ENCODE measurements around the gene MED14.
"Not testable (repeated sequence)": the region's sequence is repeated elsewhere in the genome, so short reads cannot be mapped to it uniquely, and the experiment has no call there.

Gene MED14

DNA sequence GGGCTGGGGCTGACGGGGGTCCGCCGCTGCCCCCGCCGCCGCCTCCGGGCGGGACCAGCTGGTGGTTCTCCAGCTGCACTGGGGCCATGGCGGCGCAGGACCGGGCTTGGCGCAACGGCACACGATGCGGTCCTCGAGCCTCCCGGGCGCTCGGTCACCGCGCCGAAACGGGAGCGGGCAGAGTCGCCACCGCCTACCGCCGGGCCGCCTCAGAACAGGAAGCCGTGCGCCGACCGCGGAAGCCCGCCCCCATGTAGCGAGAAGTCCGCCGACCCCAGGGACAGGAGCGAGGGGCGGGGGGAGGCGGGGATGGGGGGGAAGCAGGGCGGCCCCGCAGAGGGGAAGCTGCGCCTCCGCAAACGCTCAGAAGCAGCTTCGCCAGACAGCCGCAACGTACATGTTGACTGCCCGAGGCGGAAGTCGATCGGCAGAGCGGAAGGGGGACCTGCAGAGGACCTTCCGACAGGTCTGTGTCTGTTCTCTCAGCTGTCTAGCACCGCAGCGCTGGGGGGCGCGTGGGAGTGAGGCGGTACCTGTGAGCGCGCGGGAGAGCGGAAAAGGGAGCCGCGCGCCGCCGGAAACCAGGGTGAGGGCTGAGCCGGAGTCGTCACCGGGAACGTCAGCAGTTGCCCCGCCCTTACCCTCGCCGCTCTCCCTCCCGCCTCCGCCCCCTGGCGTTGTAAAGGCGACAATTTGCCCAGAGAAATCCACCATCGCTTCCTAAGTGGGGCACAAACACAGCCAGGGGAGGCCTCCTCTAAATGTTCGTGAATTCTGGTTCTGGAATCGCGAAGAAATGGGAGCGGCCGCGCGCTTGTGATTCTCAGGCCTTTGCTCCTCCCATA is at the start of gene MED14:
TSS of gene MED14 (minus strand) at position 218 of the 845 bp plus-strand sequence. CDS start at position 88, 130 bp downstream.
- peak; percentile 63 to 70 for DNase-seq

- no peak for DNase-seq
Observed at GRCh38 chrX:40784516-40785151, 49.3 kb upstream of the MED14 start.

DNA sequence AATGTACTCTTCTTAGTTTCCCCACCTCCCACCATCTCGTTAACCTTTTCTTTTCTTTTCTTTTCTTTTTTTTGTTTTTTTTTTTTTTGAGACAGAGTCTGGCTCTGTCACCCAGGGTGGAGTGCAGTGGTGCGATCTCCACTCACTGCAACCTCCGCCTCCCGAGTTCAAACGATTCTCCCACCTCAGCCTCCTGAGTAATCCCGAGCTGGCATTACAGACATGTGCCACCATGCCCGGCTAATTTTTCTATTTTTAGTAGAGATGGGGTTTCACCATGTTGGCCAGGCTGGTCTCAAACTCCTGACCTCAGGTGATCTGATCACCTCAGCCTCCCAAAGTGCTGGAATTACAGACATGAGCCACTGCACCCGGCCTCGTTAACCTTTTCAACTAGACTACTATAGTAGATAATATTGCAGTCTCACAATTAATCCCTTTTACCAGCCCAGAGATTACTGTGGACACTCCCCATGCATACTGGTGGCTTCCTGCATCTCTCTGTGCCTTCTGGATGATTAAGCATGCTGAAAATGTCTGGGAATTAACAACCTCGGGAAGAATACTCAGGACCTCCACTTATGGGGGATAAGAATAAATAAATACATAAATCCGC is 47.4 kb upstream of the MED14 start:
- not testable (repeated sequence) for DNase-seq

DNA sequence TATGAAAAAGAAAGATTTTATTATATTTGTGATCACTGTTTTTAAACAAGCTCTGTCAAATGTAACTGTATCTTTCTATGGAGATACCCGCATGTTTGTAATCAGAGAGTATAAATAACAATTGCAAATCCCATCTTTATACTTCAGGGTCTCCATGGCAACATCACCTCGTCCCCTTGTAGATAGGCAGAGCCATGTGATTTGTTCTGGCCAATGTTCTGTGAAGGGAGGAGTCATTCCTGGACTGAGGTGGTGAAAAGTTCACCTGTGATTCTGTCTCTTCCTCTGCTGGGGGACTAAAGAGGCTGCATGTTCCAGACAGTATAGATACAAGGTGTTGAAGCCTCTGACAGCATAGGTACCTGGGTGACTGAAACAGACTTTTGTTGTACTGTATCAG is 45.6 kb upstream of the MED14 start:
- no peak for DNase-seq

GRCh38 chrX:40780082-40780481 is 44.7 kb upstream of the MED14 start:
- DNase-seq, result no peak

- DNase-seq, result no peak
Observed at GRCh38 chrX:40778861-40779575, 43.7 kb upstream of the MED14 start.

- DNase-seq, result no peak
Observed at GRCh38 chrX:40773809-40774208, 38.5 kb upstream of the MED14 start.

DNA sequence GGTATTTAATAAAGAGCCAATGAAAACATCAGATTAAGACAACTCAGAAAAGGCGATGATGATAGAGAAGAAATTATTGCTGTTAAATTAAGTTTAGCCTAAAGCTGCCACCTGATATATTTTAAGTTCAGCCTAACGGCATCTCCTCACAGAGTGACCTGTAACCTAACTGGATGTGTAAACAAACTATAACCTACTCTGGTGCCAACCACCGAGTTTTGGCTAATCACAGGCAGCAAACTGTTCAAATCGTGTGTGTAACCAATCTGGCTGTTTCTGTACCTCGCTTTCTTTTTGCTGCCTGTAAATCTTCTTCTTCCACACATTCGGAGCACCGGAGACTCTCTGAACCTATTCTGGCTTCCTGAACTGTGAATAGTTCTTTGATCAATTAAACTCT is 37.8 kb upstream of the MED14 start:
- no peak for DNase-seq

DNA sequence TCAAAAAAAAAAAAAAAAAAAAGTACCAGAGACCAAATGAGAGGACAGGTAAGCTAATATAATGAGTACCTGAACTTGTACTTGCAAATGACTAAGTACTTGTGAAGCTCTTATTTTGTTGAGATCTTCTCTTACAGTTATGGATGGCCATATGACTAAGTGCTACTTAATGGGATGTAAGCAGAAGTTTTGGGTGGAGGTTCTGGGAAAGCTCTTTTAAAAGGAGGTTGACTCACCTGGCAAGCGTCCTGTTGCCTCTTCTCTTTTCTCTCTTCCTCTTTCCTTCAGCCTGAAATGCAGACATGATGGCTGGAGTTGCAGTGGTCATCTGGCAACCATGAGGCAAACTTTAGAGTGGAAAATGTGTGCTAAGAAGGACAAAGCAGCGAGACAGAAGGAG is 36.9 kb upstream of the MED14 start:
- DNase-seq, result no peak

DNA sequence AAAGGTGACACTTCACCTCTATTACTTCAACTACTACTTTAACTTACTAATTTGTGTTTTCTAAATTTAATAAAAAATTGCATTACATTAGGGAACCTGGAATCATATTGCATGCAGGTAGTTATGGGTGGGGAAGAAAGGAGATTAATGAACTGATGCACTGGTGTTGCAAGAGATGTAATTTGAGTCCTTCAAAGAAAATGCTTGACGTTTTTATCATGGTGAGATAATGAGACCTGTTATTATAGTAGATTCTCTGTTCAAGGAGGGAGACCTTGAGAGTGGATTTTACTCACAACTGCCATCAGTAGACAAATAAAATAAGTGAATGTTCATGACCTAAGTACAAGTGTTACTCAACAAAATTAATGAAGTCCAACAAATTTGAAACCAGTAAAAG is 26.4 kb upstream of the MED14 start:
- no peak for DNase-seq

- DNase-seq, result no peak
Observed at GRCh38 chrX:40759374-40759773, 24.0 kb upstream of the MED14 start.

DNA sequence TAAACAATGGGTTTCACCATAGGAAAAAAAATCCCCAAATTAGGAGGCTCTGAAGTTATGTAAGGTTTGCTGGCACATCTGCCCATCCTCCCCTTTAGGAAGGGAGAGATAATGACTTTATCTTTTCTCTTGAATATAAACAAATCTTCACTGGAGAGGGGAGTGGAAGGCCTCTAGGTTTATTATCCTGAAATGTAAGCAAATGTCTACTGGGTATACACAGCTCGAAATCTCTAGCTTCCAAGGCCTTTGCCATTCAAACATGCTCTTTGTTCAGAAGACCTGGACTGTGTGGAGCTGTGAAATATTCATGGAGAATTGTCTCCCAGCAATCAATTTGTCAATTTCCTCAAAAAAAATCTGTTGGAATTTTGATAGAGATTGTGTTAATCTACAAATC is 21.7 kb upstream of the MED14 start:
- no peak for DNase-seq

DNA sequence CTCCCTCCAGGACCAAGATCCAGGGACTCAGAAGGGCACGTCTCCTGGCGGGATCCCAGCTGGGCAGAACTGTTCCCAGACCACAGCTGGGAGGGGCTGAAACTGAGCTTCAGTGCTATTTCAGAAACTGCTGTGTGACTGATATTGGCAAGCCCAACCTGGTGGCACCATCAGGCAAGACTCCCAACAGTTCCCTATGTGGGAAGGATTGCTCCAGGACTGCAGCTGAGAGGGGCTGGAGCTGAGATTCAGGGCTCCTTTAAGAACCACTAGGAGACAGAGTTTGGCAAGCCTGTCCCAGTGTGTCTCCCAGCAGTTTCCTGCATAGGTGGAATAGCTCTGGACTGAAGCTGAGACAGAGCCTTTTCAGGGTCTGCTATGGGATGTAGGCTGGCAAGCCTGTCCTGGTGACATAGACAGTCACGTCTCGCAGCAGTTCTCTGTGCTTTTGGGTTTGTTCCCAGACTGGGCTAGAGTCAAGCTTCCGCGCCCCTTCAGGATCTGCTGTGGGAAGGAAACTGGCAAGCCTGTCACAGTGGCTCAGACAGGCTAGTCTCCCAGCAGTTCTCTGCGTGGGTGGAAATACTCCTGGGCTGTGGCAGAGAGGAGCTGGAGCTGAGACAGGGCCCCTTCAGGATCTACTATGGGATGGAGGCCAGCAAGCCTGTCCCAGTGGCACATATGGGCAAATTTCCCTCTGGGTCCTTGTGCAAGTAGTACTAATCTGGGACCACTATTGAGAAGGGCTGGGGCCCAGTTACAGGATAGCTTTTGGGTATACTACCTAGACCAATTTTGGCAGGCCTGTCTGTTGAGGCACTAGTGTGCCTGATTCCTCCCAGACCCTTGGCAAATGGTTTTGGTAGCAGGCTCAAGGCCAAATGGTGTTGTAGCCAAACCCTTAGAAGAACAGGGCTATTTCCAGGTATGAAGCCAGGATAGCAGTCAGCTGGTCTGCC is 20.2 kb upstream of the MED14 start:
- DNase-seq, result no peak

- DNase-seq, result no peak
Observed at GRCh38 chrX:40749681-40750494, 14.5 kb upstream of the MED14 start.

DNA sequence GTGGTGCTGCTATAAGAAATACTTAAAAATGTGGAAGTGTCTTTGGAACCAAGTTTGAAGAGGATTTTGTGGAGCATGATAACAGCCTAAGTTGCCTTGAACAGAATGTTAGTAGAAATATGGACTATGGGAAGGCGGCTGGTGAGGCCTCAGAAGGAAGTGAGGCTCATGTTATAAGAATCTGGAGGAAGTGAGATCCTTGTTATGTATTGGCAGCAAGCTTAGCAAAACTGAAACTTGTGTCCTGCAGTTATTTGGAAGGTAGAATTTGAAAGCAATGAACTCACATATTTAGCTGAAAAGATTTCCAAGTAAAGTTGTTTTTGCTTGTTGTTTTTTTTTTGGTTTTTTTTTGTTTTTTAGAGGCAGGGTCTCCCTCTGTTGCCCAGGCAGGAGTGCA is 13.6 kb upstream of the MED14 start:
- no peak for DNase-seq

GRCh38 chrX:40746521-40746920 is 11.2 kb upstream of the MED14 start:
- DNase-seq, result no peak

GRCh38 chrX:40736170-40736505 is 796 bp upstream of the MED14 start:
- DNase-seq, result peak in 1 of 2 experiments; percentile 49

DNA sequence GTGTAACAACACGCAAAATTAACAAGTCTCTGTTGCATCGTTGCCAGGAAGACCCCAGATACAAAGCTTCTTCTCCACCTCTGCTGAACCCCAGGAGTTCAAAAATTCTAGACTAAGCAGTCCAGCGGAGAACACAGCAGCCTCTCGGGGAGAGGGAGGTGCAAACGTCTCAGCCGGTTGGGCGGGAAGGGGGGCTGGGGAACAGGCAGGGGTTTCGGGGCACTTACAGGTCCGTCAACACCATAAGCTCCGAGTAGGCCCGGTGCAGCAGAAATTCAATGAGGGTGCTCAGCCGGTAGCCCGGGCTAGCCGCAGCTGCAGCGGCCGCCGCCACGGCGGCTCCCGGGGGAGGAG is 394 bp downstream of the MED14 start:
- DNase-seq, result no peak

DNA sequence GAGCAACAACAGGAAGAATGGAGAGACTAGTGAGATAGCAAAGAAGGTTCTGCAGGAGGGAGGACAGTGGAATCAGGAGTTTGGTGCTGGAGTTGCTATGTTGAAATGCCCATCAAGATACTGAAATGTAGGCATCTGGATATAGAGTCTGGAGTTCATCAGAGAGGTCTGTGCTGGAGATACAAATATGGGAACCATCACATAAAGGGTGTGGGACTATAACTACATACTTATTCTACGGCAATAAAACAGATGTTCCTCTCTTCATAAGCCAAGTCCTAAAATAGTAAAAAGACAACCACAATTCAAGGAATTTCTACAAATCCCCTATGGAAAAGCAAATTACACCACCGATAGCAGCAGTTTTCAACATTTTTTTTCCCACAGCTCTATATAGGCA is 1.6 kb downstream of the MED14 start:
- no peak for DNase-seq

GRCh38 chrX:40732499-40732898 is 2.8 kb downstream of the MED14 start:
- DNase-seq, result not testable (repeated sequence)
